RPMI8226 (cell line): ENCODE results near the gene ACHE.

Source experiments
- DNase-seq: peaks from one replicate; pipeline ENCODE4 v3.0.0-alpha.2; 2015

ACHE gene

GRCh38 chr7:100884736-100885439 lies 10.8 kb downstream of the ACHE start:
- no peak for DNase-seq

- no peak for DNase-seq
Observed at GRCh38 chr7:100882785-100883526, 12.7 kb downstream of the ACHE start.

GRCh38 chr7:100882201-100882600 lies 13.5 kb downstream of the ACHE start:
- DNase-seq: no peak

- no peak for DNase-seq
Observed at GRCh38 chr7:100881136-100881535, 14.6 kb downstream of the ACHE start.

- DNase-seq: no peak
Observed at GRCh38 chr7:100880645-100881044, 15.0 kb downstream of the ACHE start.

GRCh38 chr7:100879685-100880261 lies 15.9 kb downstream of the ACHE start:
- DNase-seq: no peak

- DNase-seq: no peak
Observed at GRCh38 chr7:100878685-100879084, 17.0 kb downstream of the ACHE start.

- DNase-seq: no peak
Observed at GRCh38 chr7:100878013-100878412, 17.7 kb downstream of the ACHE start.

GRCh38 chr7:100875356-100875751 lies 20.3 kb downstream of the ACHE start:
- DNase-seq: peak; percentile 51

- peak; percentile 100 for DNase-seq
Observed at GRCh38 chr7:100874577-100875355, 20.9 kb downstream of the ACHE start, which contains the start of gene SRRT. Gene SRRT (plus strand): TSS chr7:100875103. CDS start chr7:100875591, 488 bp downstream.

GRCh38 chr7:100874300-100874576 lies 21.4 kb downstream of the ACHE start:
- no peak for DNase-seq

GRCh38 chr7:100873599-100874299 lies 21.9 kb downstream of the ACHE start:
- no peak for DNase-seq

GRCh38 chr7:100867776-100868485 lies 27.8 kb downstream of the ACHE start:
- DNase-seq: no peak

- peak; percentile 66 for DNase-seq
Observed at GRCh38 chr7:100867040-100867775, 28.5 kb downstream of the ACHE start, which contains the start of gene TRIP6. Gene TRIP6 (plus strand): TSS chr7:100867387. CDS start chr7:100867498, 111 bp downstream.

- no peak for DNase-seq
Observed at GRCh38 chr7:100866729-100867039, 29.0 kb downstream of the ACHE start.

GRCh38 chr7:100865938-100866728 lies 29.6 kb downstream of the ACHE start:
- DNase-seq: no peak

GRCh38 chr7:100865372-100865911 lies 30.2 kb downstream of the ACHE start:
- DNase-seq: no peak

GRCh38 chr7:100864263-100864845 lies 31.3 kb downstream of the ACHE start:
- DNase-seq: no peak

- no peak for DNase-seq
Observed at GRCh38 chr7:100863406-100863950, 32.2 kb downstream of the ACHE start.

GRCh38 chr7:100861616-100861985 lies 34.1 kb downstream of the ACHE start:
- no peak for DNase-seq
